ENCODE data around the gene SEC23B. TPM values are rescaled to one million over a fixed set of nuclear protein-coding genes. Genes with fewer than 3 reads are reported as not detected.

Gene SEC23B
- total and polyA plus RNA-seq, 2 of the 13 experiments (the other 11 are each of a cell fraction or from before 2014, with no cell fraction given), result 114 to 120 TPM

DNA sequence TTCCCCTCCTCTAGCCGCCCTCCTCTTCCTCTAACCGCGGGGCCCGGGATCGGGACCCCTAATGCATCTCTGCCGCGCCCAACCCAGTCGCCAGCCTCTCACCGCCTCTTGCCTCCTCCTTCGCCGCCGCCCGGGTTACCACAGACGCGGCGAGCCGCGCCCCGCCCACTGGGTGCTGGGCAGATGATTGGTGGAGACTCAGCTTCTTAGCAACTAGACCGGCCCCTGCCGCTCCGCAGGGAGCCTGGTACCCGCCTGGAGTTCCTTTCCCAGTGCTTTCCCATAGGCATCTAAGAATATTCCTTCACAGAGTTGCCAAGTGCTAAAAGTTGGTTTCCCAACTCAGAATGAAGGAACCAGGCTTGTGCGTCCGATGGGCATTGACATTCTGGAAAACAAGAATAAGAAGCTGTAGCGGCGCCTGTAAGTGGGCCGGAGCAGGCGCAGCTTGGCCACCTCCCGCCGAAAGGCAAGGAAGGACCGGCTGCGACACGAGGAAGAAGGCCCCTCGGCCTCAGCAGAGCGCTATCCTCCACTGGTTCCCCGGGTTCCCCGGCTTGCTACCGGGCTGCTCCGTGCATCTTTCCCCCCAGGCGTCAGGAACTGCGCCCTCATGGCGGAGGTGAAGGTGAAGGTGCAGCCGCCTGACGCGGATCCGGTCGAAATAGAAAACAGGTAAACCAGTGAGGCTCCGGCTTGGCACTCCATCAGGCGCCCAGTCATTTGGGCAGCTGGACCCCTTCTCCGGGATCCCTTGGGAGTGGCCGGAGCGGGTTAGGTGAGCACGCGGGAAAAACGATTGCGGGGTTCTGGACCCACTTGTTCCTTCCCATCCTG is 40.6 kb upstream of the SEC23B start, which contains the start of the genes DZANK1 and POLR3F (continued):
- TF ChIP-seq ZFP91 (CRISPR knock-in tag; IDR thresholded peaks at IDR 0.05; ENCODE audit: borderline replicate concordance), result peak; percentile 96
- TF ChIP-seq, protein P1, sequence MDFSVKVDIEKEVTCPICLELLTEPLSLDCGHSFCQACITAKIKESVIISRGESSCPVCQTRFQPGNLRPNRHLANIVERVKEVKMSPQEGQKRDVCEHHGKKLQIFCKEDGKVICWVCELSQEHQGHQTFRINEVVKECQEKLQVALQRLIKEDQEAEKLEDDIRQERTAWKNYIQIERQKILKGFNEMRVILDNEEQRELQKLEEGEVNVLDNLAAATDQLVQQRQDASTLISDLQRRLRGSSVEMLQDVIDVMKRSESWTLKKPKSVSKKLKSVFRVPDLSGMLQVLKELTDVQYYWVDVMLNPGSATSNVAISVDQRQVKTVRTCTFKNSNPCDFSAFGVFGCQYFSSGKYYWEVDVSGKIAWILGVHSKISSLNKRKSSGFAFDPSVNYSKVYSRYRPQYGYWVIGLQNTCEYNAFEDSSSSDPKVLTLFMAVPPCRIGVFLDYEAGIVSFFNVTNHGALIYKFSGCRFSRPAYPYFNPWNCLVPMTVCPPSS (IDR thresholded peaks at IDR 0.05), result no peak
- no peak; the same call in 1 of the 2 replicates for TF ChIP-seq ZNF747 (CRISPR knock-in tag; IDR thresholded peaks at IDR 0.05; ENCODE audit: borderline replicate concordance)
- TF ChIP-seq ZNF235 (CRISPR knock-in tag; IDR thresholded peaks at IDR 0.05; ENCODE audit: borderline replicate concordance), result peak; percentile 73
- TF ChIP-seq, protein P2, sequence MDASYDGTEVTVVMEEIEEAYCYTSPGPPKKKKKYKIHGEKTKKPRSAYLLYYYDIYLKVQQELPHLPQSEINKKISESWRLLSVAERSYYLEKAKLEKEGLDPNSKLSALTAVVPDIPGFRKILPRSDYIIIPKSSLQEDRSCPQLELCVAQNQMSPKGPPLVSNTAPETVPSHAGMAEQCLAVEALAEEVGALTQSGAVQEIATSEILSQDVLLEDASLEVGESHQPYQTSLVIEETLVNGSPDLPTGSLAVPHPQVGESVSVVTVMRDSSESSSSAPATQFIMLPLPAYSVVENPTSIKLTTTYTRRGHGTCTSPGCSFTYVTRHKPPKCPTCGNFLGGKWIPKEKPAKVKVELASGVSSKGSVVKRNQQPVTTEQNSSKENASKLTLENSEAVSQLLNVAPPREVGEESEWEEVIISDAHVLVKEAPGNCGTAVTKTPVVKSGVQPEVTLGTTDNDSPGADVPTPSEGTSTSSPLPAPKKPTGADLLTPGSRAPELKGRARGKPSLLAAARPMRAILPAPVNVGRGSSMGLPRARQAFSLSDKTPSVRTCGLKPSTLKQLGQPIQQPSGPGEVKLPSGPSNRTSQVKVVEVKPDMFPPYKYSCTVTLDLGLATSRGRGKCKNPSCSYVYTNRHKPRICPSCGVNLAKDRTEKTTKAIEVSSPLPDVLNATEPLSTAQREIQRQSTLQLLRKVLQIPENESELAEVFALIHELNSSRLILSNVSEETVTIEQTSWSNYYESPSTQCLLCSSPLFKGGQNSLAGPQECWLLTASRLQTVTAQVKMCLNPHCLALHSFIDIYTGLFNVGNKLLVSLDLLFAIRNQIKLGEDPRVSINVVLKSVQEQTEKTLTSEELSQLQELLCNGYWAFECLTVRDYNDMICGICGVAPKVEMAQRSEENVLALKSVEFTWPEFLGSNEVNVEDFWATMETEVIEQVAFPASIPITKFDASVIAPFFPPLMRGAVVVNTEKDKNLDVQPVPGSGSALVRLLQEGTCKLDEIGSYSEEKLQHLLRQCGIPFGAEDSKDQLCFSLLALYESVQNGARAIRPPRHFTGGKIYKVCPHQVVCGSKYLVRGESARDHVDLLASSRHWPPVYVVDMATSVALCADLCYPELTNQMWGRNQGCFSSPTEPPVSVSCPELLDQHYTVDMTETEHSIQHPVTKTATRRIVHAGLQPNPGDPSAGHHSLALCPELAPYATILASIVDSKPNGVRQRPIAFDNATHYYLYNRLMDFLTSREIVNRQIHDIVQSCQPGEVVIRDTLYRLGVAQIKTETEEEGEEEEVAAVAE (CRISPR knock-in tag; IDR thresholded peaks at IDR 0.05; ENCODE audit: borderline replicate concordance), result peak; percentile 76; the same call in 1 of the 2 replicates
- TF ChIP-seq DNMT1 (CRISPR knock-in tag; IDR thresholded peaks at IDR 0.05), result peak; percentile 89; the same call in 1 of the 2 replicates
- peak; percentile 83 for TF ChIP-seq TGIF2 (CRISPR knock-in tag; IDR thresholded peaks at IDR 0.05)
- TF ChIP-seq JUN (CRISPR knock-in tag; IDR thresholded peaks at IDR 0.05), result no peak
- TF ChIP-seq GTF2F1 (IDR thresholded peaks at IDR 0.05; ENCODE audit: low read length), result peak; percentile 31; the same call in 1 of the 2 replicates
- TF ChIP-seq SRSF1 (optimal IDR thresholded peaks at IDR 0.05; ENCODE audit: low read depth, low read length), result no peak
- peak; percentile 75; the same call in 1 of the 2 replicates for TF ChIP-seq ARHGAP35 (CRISPR knock-in tag; IDR thresholded peaks at IDR 0.05; ENCODE audit: borderline replicate concordance)
- peak; percentile 83 for TF ChIP-seq HNRNPLL (IDR thresholded peaks at IDR 0.05; ENCODE audit: low read depth, low read length, poor library complexity, severe bottlenecking)
- peak; percentile 92; the same call in 1 of the 2 replicates for TF ChIP-seq EEA1 (CRISPR knock-in tag; IDR thresholded peaks at IDR 0.05; ENCODE audit: borderline replicate concordance)
- TF ChIP-seq TCF12 (IDR thresholded peaks at IDR 0.05), result no peak
- TF ChIP-seq TCF12 (CRISPR knock-in tag; IDR thresholded peaks at IDR 0.05), result no peak; the same call in none of the 2 replicates
- no peak for TF ChIP-seq ZHX1 (CRISPR knock-in tag; IDR thresholded peaks at IDR 0.05; ENCODE audit: low read depth)
- peak; percentile 100 for TF ChIP-seq ZNF335 (CRISPR knock-in tag; IDR thresholded peaks at IDR 0.05)
